ENCODE results near the gene CHRNA5.

- TF ChIP-seq CTCF (IDR thresholded peaks at IDR 0.05) = no peak
- TF ChIP-seq POLR2A (IDR thresholded peaks at IDR 0.05) = no peak
Observed at GRCh38 chr15:78629716-78630065, 64.4 kb downstream of the CHRNA5 start.

Measured in sigmoid colon (tissue), 3 donors.